HG02642 (cell line): ENCODE data around the gene PSMC3IP.
"Not testable (repeated sequence)": the region's sequence is repeated elsewhere in the genome, so short reads cannot be mapped to it uniquely, and the experiment has no call there.

Source experiments
- ATAC-seq: cut with Tn5 transposase; IDR thresholded peaks from one replicate; pipeline ENCODE4 v1.9.1; 2021; ENCODE audit warnings: mild to moderate bottlenecking; ENCODE audit not compliant: unreplicated experiment, poor library complexity

PSMC3IP gene

DNA sequence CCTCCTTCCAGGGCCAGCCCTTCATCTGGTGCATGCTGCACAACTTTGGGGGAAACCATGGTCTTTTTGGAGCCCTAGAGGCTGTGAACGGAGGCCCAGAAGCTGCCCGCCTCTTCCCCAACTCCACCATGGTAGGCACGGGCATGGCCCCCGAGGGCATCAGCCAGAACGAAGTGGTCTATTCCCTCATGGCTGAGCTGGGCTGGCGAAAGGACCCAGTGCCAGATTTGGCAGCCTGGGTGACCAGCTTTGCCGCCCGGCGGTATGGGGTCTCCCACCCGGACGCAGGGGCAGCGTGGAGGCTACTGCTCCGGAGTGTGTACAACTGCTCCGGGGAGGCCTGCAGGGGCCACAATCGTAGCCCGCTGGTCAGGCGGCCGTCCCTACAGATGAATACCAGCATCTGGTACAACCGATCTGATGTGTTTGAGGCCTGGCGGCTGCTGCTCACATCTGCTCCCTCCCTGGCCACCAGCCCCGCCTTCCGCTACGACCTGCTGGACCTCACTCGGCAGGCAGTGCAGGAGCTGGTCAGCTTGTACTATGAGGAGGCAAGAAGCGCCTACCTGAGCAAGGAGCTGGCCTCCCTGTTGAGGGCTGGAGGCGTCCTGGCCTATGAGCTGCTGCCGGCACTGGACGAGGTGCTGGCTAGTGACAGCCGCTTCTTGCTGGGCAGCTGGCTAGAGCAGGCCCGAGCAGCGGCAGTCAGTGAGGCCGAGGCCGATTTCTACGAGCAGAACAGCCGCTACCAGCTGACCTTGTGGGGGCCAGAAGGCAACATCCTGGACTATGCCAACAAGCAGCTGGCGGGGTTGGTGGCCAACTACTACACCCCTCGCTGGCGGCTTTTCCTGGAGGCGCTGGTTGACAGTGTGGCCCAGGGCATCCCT is 34.1 kb downstream of the PSMC3IP start:
- no peak for ATAC-seq

DNA sequence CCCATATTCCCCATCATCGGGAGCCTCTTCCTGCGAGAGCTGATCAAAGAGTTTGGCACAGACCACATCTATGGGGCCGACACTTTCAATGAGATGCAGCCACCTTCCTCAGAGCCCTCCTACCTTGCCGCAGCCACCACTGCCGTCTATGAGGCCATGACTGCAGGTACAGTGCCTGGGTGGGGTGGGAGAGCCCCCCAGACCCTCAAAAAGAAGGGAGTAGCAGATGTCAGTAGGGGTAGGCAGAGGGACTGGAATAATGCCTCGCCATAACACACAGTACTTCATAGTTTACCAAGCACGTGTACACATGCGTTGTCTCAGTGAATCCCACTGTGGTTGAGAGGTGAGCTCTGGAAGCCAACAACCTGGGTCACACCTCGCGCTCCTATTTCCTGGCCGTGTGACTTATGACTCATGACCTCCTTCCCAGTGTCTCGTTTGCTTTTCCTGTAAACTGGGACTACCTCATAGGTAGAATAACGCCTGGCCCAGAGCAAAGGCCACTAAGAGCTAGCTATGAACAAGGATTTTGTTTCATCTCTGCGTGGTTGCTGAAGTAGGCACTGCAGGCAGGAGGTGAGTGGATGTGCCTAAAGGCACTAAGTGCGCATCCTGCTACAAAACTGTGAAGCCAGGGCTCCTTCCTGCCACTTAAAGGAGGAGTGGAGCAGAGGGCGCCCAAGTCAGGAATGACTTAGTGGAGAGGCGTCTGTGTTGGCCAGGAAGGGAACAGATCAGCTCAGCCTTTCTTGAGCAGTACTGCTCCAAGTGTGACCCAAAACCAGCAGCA is 36.3 kb downstream of the PSMC3IP start:
- ATAC-seq: no peak

DNA sequence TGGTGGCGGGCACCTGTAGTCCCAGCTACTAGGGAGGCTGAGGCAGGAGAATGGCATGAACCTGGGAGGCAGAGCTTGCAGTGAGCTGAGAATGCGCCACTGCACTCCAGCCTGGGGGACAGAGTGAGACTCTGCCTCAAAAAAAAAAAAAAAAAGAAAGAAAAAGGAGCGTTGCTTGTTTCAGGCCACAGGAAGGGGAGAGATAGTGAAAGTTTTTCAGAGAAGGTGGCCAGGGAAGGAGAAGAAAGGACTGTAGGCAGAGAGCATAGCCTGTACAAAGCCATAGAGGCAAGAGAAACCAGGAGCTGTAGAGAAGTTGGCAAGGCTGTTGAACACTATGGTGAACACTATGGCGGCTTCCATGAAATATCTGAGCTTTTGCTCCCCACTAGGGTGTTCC is 37.0 kb downstream of the PSMC3IP start:
- not testable (repeated sequence) for ATAC-seq

DNA sequence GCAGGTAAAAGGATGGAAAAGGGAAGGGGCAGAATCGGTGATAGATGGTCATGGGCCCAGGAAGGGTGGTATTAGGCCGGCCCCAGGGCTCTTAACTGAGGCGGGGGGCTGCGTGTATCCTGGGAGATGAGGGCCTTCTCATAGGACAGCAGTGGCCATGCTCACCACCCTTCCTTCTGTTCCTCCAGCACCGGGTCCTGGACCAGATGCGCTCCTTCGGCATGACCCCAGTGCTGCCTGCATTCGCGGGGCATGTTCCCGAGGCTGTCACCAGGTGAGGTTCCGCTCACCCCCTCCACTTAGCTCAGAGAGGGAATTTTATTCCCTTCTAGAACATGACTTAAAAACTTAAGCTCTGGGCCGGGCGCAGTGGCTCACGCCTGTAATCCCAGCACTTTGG is 39.0 kb downstream of the PSMC3IP start:
- ATAC-seq: no peak

DNA sequence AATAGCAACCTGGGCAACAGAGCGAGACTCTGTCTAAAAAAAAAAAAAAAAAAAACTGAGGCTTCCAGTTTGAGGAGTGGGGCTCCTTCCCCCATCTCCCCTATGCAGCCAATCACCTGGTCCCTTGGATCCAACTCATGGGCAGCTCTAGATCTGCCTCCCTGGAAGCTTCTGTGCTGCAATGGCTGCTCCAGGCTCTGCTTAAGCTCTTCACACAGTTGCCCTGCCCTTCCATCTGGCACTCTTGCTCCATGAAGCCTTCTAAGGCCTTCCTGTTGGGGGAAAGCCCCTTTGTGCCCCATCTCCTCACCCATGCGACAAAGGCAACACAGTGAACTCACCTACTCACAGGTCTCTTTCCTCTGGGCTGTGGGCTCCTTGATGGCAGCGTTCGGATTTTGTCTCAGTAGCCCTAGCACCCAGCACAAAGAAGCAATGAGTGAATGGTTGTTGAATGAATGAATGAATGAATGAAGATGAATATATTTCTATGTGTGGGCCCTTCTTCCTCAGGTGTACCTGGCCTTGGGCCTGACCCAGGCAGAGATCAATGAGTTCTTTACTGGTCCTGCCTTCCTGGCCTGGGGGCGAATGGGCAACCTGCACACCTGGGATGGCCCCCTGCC is 39.6 kb downstream of the PSMC3IP start:
- ATAC-seq: no peak

DNA sequence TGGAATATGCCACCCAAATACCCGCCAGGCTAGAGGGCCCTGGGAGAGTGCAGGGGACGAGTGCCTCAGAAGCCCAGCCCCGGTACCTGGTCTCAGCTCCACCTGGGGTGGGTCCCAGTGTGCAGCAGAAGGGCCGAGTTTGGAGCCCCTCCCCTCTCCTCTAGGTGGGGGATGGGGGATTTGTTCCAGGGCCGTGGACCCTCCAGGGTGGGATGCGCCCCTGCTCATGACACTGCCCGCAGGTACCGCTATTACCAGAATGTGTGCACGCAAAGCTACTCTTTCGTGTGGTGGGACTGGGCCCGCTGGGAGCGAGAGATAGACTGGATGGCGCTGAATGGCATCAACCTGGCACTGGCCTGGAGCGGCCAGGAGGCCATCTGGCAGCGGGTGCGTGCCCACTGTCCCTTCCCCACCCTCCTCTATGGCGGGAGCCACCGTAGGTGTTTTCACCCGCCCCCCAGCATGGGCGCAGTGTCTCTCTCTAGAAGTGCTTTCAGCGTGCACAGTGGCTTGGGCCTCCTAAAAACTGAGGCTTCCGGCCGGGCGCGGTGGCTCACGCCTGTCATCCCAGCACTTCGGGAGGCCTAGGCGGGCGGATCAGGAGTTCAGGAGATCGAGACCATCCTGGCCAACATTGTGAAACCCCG is 40.2 kb downstream of the PSMC3IP start:
- ATAC-seq: no peak

DNA sequence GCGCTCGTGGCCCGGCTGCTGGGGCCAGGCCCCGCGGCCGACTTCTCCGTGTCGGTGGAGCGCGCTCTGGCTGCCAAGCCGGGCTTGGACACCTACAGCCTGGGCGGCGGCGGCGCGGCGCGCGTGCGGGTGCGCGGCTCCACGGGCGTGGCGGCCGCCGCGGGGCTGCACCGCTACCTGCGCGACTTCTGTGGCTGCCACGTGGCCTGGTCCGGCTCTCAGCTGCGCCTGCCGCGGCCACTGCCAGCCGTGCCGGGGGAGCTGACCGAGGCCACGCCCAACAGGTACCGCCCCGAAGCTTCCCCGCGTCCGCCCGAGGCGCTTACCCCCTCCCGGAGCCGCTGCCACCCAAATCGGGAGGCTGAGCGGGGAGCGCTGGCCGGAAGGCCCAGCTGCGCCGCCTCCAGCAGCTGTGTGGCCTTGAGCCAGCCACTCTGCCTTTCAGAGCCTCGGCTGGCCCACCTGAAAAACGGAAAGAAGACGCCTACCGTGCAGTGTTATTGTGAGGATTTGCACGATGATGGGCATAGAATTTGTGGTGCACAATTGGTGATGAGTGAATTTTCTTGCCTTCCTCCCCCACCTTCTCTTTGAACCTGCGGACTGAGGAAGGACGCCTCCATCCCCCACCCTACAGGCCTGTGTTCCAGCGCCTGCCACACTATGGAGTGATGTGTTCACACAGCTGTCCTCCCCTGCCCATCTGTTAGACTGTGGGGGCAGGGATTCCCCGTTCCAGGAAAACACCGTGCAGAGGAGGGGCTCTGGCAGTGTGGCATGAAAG is 41.0 kb downstream of the PSMC3IP start:
- peak; percentile 66 for ATAC-seq

DNA sequence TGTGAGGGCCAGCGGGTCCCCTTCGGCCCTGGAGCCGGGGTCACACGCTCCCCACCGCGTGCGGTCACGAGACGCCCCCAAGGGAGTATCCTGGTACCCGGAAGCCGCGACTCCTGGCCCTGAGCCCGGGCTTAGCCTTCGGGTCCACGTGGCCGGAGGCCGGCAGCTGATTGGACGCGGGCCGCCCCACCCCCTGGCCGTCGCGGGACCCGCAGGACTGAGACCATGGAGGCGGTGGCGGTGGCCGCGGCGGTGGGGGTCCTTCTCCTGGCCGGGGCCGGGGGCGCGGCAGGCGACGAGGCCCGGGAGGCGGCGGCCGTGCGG is 41.5 kb downstream of the PSMC3IP start, which contains the start of gene NAGLU:
Gene NAGLU (plus strand): TSS at position 194 of the 324 bp plus-strand sequence. CDS start 32 bp downstream, at position 226.
- peak; percentile 85 for ATAC-seq

DNA sequence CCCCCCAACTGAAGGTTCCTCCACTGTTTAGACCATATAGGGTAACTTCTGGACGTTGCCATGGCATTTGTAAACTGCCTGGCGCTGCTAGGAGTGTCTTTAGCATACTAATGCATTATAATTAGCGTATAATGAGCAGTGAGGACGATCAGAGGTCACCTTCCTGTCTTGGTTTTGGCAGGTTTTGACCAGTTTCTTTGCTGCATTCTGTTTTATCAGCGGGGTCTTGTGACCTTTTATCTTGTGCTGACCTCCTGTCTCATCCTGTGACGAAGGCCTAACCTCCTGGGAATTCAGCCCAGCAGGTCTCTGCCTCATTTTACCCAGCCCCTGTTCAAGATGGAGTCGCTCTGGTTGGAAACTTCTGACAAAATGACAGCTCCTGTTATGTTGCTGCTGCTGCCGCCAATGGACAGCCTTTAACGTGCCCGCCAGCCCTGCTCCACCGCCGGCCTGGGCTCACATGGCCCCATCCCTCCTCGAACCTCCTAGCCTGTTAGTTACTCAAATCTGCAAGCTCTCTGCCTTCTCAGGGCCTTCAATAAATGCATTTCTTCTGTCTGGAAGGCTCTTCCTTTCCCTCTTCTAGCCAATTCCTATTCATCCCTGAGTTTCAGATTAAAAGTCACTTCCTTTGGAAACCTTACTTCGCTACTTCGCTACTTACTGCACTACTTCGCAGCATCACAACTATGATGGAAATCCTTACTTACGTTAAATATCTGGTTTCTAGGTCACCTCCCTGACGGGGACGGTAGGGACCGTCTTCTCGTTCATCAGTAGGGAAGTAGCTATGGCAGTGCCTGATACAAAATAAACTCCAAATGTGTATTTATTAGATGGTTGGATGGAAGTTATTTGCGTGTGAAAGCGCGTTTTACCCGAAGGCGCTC is 42.1 kb downstream of the PSMC3IP start:
- no peak for ATAC-seq

DNA sequence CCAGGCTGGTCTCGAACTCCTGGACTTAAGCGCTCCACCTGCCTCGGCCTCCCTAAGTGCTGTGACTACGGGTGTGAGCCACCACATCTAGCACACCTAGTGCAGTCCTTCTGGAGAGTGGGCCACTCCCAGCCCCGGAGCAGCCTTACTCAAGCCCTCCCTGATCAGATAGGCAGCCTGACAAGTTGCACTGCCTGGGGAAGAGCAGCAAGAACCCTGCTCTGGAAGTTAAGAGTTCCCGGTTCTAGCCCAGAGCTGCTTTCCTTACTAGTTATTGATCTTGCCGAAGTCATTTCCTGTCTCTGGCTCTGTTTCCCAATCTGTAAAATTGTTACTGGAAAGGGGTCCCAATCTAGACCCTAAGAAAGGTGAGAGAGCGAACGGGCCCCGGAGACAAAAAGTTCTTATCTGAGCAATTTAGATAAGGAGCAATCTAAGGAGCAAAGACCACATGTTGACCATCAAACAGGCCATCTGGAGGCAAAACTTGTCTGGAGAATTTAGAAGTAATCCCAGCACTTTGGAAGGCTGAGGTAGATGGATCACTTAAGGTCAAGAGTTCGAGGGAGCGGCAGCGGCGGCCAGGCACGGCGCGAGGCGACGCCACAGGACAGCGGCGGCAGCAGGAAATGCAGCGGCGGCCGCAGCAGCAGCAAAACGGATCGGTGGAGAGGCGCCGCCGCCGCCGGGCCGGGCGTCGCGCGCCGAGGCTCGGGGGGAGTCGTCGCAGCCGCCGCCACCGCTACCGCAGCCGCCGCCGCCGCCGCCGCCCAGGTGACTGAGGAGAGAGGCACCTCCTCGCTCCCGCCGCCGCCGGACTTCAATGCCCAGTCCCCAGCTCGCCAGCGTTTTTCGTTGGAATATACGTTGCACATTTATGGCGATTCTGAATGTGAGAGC is 45.8 kb downstream of the PSMC3IP start:
- no peak for ATAC-seq

DNA sequence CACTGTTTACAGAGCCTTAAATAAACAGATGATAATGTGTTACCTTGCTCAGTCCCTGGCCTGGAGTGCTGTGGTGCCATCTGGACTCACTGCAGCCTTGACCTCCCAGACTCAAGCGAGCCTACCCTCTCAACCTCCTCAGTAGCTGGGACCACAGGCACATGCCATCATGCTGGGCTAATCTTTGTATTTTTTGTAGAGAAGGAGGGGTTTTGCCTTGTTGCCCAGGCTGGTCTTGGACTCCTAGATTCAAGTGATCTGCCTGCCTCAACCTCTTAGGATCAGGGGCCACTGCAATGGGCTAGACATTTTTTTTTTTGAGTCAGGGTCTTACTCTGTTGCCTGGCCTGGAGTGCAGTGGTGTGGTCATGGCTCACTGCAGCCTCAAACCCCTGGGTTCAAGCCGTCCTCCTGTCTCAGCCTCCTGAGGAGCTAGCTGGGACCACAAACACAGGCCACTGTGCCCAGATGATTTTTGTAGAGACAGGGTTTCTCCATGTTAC is 46.5 kb downstream of the PSMC3IP start:
- ATAC-seq: no peak

DNA sequence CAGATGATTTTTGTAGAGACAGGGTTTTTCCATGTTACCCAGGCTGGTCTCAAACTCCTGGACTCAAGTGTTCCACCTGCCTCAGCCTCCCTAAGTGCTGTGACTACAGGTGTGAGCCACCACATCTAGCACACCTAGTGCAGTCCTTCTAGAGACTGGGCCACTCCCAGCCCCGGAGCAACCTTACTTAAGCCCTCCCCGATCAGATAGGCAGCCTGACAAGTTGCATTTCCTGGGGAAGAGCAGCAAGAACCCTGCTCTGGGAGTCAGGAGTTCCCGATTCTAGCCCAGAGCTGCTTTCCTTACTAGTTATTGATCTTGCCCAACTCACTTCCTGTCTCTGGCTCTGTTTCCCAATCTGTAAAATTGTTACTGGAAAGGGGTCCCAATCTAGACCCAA is 48.5 kb downstream of the PSMC3IP start:
- no peak for ATAC-seq

DNA sequence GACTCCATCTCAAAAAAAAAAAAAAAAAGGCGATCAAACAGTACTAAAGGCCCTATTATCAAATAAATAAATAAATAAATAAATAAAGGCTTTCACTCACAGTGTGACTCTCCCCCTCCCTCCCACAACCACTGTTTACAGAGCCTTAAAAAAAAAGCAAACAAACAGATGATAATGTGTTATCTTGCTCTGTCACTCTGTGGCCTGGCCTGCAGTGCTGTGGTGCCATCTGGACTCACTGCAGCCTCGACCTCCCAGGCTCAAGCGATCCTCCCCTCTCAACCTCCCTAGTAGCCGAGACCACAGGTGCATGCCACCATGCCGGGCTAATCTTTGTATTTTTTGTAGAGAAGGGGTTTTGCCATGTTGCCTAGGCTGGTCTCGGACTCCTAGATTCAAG is 49.6 kb downstream of the PSMC3IP start:
- ATAC-seq: no peak

DNA sequence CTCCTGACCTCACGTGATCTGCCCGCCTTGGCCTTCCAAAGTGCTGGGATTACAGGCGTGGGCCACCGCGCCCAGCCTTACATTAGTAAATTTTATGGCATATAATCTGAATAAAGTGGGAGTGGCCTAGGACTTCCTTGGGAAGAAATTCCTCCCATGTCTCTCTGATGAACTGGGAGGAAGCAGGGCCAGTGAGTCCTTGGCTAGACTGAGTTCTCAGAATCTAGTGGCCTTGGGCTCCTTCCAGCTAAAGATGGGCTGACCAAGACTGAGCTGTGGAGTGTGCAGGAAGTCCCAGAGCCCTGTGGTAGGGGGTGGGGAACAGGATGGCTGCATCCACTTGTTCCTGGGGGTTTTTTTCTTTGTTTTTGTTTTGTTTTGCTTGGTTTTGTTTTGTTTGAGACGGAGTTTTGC is 51.5 kb downstream of the PSMC3IP start:
- ATAC-seq: no peak

DNA sequence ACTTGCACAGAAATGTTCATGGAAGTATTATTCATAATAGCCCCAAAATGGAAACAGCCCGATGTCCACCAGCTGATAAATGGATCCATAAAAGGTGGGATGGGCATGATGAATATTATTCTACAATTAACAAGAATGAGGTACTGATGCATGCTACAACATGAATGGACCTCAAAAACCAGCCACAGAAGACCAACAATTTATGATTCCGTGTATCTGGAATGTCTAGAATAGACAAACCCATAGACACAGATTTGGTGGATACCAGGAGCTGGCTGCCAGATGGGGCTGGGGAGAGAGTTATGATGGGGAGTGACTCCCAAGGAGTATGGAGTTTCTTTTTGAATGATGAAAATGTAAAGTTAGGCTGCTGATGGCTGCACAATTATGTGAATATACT is 52.3 kb downstream of the PSMC3IP start:
- ATAC-seq: no peak

DNA sequence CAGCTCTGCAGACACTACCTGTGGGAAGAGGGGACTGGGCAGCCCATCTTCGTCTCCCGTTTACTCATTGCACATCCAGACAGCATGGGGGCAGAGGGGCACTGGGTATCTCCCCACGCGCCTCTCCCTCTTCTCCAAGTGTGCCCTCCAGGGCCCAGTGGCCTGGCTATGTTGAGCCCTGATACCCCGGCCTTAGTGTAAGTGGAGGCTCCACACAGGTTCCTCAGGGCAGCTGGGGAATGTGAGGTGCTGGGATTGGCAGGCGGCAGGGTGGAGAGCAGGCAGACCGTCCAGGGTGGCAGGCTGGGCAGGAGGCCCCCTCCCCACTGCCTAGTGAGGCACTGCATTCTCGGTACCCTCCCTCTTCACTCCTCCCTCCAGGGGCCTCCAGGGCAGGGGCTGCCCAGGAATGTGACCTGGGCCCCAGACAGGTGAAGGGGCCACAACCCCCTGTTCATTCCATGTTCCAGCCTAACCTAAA is 54.7 kb downstream of the PSMC3IP start:
- no peak for ATAC-seq
